NOMO-1 treated with DMSO at 0.1 percent for 48 hours (cell line): ENCODE results near the gene LSM4.
A peak's percentile ranks its signal among the peaks of the same experiment; 100 is the strongest.

Source experiments
- DNase-seq: peaks from one replicate; lab custom pipeline; 2025; ENCODE audit not compliant: unreplicated experiment; lab: John Stamatoyannopoulos, UW

The LSM4 gene

GRCh38 chr19:18279266-18279515 is 43.7 kb downstream of the LSM4 start:
- DNase-seq = no peak

DNA sequence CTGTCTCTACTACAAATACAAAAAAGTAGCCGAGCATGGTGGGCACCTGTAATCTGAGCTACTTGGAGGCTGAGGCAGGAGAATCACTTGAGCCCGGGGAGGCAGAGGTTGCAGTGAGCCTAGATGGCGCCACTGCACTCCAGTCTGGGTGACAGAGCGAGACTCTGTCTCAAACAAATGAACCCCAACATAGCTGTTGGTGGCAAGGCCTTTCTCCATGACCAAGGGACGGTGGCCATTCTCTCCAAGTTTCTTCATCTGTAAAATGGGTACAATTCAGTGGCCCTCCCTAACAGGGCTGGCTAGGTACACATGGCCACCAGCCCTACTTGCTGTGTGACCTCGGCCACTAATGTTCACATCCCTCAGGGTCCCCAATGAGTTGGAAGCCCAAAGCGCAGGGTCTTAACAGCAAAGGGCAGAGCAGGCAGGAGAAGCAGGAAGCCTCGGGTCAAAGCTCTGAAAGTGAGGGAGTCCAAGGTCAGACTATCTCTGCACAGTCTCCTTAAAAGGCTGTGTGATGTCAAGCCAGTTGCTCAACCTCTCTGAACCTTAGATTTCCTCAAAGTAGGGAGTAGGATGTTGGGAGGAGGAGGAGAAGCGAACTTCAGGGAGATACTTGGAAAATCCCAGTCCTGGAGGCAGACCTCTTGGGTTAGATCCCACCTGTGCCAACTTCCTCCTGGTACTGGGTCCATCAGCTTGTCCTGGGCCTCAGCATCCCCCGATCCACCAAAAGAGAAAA is 44.2 kb downstream of the LSM4 start:
- DNase-seq = no peak

- DNase-seq = peak; percentile 74
These were observed 48.0 kb downstream of the LSM4 start for GRCh38 chr19:18274781-18275356.

GRCh38 chr19:18274219-18274780 is 48.6 kb downstream of the LSM4 start, which contains the start of gene IQCN:
IQCN (minus strand) TSS chr19:18274452; CDS start chr19:18269478, 4,974 bp downstream.
- DNase-seq = peak; percentile 29

- no peak for DNase-seq
These were observed 49.2 kb downstream of the LSM4 start for GRCh38 chr19:18273561-18274218.

GRCh38 chr19:18271433-18271841 is 51.4 kb downstream of the LSM4 start:
- no peak for DNase-seq

DNA sequence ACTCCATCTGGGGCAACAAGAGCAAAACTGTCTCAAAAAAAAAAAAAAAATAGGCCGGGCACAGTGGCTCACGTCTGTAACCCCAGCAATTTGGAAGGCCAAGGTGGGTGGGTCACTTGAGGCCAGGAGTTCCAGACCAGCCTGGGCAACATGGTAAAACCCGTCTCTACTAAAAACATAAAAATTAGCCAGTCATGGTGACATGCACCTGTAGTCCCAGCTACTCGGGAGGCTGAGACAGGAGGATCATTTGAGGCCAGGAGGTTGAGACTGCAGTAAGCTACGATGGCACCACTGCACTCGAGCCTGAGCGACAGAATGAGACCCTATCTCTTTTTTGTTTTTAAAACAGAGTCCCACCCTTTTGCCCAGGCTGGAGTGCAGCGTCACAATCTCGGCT is 52.5 kb downstream of the LSM4 start:
- DNase-seq = no peak

DNA sequence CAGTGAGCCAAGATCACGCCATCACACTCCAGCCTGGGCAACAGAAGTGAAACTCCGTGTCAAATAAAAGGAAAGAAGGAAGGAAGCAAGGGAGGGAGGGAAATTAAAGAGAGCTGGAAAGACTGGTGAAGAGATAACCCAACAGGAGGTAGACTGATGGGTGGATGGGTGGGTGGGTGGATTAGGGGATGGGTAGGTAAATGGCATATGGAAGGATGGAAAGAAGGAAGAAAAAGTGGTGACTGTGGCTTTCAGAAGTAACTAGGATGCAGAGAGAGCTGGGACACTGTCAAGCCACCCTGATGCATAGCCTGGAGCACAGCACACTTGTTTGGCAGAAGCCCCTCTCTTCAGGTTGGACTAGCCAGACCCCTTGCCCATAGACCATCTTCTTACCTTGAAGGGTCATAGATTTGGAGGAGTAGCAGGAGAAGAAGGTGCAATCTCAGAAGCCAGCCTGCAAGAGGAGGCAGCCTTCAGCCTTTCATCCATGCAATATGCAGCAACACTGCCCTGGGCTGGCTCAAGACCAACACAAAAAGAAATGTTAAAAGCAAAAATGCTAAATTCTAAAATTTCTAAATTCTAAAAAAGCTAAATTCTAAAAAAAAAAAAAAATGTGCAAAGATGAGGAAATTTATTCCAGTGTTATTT is 53.7 kb downstream of the LSM4 start:
- DNase-seq = no peak

DNA sequence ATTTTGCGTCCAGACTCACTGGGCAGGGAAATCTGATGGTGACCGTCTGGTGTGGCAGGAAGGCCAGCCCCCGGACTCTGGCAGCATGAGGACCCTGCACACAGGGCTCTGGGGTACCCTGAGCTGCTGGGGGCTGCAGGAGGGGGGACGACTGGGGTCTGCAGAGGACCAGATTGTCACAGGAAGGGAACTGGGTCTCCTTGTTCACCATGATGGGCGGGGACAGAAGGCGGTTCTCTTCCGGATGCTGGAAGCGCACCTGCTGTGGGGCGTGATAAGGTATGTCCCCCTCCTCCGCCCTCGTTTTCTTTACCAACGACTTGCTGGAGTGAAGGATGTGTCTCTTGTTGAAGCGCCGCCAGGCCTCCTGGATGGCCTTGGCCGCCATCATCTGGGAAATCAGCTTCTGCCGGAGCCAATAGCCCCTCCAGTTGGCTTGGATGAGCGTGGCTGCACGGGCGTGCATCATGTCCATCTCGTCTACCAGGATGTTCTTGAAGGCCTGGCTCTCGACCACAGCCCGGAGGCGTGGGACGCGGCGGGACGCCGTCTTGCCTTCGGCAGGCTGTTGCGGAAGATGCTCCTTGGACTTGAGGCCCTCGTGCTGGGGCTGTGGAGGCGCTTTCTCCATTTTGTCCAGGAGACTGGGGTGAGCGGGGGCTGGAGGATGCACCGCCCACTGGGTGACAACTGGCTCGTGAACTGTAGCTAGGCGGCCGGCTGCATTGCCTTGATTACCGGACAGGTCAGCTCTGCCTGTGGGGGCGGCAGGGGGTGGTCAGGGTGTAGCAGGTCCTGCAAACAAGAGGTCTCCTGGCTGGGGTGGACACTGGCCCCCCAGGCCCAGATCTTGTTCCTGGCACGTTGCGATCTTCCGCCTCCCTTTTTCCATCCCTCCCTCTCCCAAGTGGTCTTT is 55.8 kb downstream of the LSM4 start:
- no peak for DNase-seq

GRCh38 chr19:18265582-18265981 is 57.3 kb downstream of the LSM4 start:
- no peak for DNase-seq

- no peak for DNase-seq
These were observed 57.8 kb downstream of the LSM4 start for GRCh38 chr19:18264971-18265540.

DNA sequence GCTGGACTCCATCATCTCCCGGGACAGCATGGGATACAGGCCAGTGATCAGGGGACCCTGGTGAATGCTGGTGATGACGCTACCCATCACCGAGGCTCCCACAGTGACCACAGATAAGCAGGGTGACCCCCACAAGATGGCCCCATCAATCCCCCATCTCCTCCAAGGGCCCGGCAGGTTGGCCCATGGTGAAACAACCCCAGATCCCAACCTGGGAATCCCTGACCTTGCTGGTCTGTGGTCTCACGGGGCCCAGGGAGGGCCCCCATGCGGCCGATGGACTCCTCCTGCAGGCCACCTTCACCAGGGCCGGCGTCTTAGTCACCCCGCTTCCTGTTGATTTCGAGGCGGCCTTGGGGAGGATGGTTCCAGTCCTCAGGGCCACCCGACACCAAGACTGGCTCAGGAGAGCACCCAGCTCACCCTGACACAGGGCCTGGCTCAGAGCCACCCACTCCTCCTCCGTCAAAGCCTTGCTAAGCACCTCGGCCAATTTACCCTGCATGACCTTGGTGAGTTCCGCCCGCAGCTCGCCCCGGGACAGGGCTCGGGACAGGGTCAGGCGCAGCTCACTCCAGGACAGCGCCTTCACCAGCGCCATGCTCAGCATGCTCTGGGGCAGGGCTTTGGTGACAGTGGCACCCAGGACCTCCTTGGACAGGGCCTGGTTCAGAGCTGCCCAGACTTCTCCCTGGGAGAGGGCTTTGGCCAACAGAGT is 58.6 kb downstream of the LSM4 start:
- DNase-seq = no peak

GRCh38 chr19:18263324-18264136 is 59.3 kb downstream of the LSM4 start:
- DNase-seq = no peak

DNA sequence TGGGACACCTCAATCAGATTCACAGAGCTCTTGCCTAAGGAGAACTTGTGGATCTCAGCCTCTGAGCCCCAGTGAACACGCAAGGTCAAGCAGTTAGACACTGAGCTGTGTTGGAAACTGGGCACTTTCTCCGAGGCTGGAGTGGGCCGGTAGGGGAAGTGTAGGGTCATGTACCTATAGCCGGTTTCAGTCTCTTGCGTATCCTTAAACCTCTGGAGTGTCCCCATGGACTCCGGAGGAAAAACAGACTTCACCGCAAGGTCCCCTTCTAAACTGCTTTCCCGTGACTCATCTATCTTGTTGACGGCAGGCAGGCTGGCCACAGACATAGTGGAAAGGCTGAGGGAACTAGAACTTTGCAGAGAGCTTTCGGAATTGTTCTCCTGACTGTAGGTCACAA is 60.0 kb downstream of the LSM4 start:
- no peak for DNase-seq

- no peak for DNase-seq
These were observed 60.7 kb downstream of the LSM4 start for GRCh38 chr19:18262144-18262543.

GRCh38 chr19:18261474-18261873 is 61.4 kb downstream of the LSM4 start:
- DNase-seq = no peak

GRCh38 chr19:18259893-18260292 is 63.0 kb downstream of the LSM4 start:
- DNase-seq = no peak

DNA sequence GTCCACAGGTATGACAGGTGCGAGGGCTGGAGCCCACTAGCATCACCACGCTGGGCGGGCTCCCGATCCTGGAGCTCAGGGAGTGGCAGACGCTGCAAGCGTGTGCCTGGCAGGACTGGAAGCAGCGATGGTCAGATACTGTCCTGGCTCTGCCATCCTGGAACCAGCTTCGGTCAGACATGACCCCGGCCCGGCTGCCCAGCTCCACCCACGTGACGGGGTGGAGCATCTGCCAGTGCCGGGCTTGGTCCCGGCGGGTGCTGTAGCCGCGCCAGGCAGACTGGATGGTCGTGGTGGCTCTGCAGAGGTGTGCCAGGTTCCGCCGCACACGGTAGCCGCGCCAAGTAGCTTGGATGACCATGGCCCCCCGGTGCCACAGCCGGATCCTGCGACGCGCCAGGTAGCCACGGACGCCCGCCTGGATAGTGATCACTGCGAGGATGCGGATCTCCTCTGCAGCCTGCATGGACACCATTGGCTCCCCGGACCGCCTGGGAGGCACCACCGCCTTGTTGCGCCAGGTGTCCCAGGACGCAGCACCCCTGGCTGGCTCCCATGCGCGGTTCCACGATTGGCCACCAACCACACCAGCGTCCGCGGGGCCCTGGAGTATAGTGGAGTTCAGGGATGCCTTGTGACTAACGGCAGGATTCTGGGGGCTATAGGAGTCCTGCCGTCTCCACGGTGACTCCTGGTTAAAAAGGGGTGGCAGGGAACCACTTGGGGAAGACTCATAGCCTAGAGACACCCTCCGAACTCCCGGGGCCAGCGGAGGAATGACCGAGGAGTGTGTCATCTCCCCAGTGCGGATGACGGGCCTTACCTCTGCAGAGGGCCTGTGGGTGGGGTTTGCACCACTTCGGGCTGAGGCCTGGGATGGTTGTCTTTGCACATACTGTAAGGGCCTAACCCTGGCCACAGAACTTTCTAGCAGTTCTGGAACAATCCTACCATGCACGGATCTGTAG is 65.1 kb downstream of the LSM4 start:
- DNase-seq = no peak
